ENCODE results near the gene CD59.

DNA sequence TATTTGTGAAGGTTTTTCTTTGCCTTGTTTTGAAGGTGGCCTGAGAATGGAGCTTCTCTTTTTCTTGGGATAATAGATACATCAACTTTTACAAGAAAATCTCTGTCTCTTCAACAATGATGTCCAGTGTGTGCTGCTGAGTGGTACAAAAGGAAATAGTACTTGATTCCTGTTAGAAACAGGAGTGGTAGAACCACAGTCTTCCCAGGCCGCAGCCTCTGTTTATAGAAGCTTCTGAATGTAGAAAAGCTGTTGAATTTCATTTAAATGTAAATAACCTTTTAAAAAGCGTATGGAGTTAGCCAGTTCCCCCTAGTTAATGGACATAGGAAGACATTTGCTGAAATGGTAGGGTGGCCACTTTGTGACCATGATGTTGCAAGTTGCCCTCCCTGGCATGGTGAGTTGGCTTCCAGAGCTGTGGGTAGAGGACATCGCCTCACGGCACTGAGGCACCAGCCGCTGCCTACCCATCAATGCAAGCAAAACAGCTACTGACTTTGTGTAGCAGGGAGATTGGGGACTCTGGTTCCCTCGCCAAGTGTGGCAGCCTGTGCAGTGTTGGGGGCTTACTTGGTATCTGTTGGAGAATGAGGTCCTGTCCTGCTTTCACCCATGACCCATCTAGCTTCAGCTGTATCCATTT is 67.1 kb downstream of the CD59 start:
- TF ChIP-seq, protein P1, sequence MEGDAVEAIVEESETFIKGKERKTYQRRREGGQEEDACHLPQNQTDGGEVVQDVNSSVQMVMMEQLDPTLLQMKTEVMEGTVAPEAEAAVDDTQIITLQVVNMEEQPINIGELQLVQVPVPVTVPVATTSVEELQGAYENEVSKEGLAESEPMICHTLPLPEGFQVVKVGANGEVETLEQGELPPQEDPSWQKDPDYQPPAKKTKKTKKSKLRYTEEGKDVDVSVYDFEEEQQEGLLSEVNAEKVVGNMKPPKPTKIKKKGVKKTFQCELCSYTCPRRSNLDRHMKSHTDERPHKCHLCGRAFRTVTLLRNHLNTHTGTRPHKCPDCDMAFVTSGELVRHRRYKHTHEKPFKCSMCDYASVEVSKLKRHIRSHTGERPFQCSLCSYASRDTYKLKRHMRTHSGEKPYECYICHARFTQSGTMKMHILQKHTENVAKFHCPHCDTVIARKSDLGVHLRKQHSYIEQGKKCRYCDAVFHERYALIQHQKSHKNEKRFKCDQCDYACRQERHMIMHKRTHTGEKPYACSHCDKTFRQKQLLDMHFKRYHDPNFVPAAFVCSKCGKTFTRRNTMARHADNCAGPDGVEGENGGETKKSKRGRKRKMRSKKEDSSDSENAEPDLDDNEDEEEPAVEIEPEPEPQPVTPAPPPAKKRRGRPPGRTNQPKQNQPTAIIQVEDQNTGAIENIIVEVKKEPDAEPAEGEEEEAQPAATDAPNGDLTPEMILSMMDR (IDR thresholded peaks at IDR 0.05): no peak
- TF ChIP-seq POLR2AphosphoS5 (IDR thresholded peaks at IDR 0.05): no peak

Data from suprapubic skin (tissue), 3 donors.